ENCODE results near the gene HEATR5B. TPM values are rescaled to one million over a fixed set of nuclear protein-coding genes. Genes with fewer than 3 reads are reported as not detected.
"Not testable (repeated sequence)": the region's sequence is repeated elsewhere in the genome, so short reads cannot be mapped to it uniquely, and the experiment has no call there.

The HEATR5B gene
- total and polyA plus RNA-seq, 2 donors from 2014 or later = 4.4 to 20.5 TPM

DNA sequence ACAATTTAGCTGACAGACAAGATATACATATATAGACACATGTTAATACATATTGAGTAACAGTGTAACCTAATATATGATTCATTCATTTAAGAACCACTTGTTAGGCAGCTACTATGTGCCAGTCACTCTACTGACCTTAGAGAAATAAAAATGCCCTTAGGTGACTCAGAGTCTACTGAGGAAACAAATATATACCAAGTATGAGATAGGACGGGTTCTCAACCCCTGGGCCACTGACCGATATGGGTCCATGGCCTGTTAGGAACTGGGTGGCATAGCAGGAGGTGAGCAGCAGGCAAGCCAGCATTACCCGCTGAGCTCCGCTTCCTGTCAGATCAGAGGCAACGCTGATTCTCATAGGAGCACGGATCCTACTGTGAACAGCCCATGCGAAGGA, 132.6 kb downstream of the HEATR5B start:
- FAIRE-seq (no peak), DNase-seq (no peak)
- H3K9ac ChIP-seq (ENCODE audit: low read length in 3 of 3) = no peak overlapping the region
- H3K27me3 ChIP-seq (ENCODE audit: control insufficient read depth, insufficient read depth, low read length) = no peaks in the 10 kb centered on the region
- no peaks in the 10 kb centered on the region for H3K36me3 ChIP-seq (ENCODE audit: control insufficient read depth in 2 of 3, insufficient read depth in 3 of 3, low read length in 3 of 3)
- H3K4me1 ChIP-seq (ENCODE audit: control insufficient read depth in 2 of 3, insufficient read depth in 2 of 3, low read depth in 1 of 3, low read length in 3 of 3) = peaks cover 0 to 12% (median 5%) of the 10 kb centered on the region in 3 donors
- intact Hi-C loops (cut with DNase I) = no loop called here
- no peak for TF ChIP-seq CTCF (IDR thresholded peaks at IDR 0.05; ENCODE audit: borderline replicate concordance, extremely low read depth, insufficient read depth)
- peak overlapping the region; percentile 44 to 70 for H3K27ac ChIP-seq (ENCODE audit: low read depth in 2 of 2, low read length in 2 of 2)
- no peak overlapping the region for H3K4me3 ChIP-seq (ENCODE audit: low read length in 3 of 3)
- no peaks in the 10 kb centered on the region for H3K9me3 ChIP-seq (ENCODE audit: control insufficient read depth in 2 of 3, insufficient read depth in 1 of 3, low read length in 3 of 3)

DNA sequence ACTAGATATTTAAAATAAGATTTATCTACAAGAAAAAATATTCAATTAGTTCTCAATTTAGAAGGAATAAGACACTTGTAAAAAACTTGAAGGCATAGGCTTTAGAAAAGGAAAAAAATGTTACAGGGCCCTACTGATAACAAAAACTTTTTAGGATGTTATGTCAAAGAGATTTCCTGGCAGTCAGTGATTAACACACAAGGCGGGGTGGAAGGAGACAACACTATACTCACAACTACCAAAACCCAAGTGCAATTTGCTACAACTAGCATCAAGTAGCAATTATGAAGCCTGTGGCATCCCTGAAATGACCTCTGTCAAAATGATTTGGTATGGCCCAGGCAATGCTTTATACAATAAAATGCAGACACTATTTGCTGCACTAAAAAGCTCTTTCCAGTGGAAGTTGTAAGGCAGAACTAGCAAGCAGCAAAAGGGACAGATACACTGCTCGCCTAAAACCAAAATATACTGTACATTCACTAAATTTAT, 133.1 kb downstream of the HEATR5B start:
- FAIRE-seq = no peak
- TF ChIP-seq CTCF (IDR thresholded peaks at IDR 0.05; ENCODE audit: borderline replicate concordance, extremely low read depth, insufficient read depth) = no peak
- H3K9me3 ChIP-seq (ENCODE audit: control insufficient read depth in 2 of 3, insufficient read depth in 1 of 3, low read length in 3 of 3) = no peaks in the 10 kb centered on the region

GRCh38 chr2:36949845-36950244, 134.3 kb downstream of the HEATR5B start:
- no peak for DNase-seq
- no peak overlapping the region for H3K9ac ChIP-seq (ENCODE audit: low read length in 3 of 3)
- no peak for FAIRE-seq
- no peaks in the 10 kb centered on the region for H3K9me3 ChIP-seq (ENCODE audit: control insufficient read depth in 2 of 3, insufficient read depth in 1 of 3, low read length in 3 of 3)
- no peaks in the 10 kb centered on the region for H3K27me3 ChIP-seq (ENCODE audit: control insufficient read depth, insufficient read depth, low read length)
- H3K4me3 ChIP-seq (ENCODE audit: low read length in 3 of 3) = no peak overlapping the region
- no peak for TF ChIP-seq CTCF (IDR thresholded peaks at IDR 0.05; ENCODE audit: borderline replicate concordance, extremely low read depth, insufficient read depth)
- intact Hi-C loops (cut with DNase I) = no loop called here
- no peaks in the 10 kb centered on the region for H3K36me3 ChIP-seq (ENCODE audit: control insufficient read depth in 2 of 3, insufficient read depth in 3 of 3, low read length in 3 of 3)
- peaks cover 0 to 12% (median 5%) of the 10 kb centered on the region in 3 donors for H3K4me1 ChIP-seq (ENCODE audit: control insufficient read depth in 2 of 3, insufficient read depth in 2 of 3, low read depth in 1 of 3, low read length in 3 of 3)
- no peak overlapping the region for H3K27ac ChIP-seq (ENCODE audit: low read depth in 2 of 2, low read length in 2 of 2)

More for the DNA sequence above, 133.1 kb downstream of the HEATR5B start:
- DNase-seq = no peak
- Histone ChIP-seq H3K4me1 (ENCODE audit: control insufficient read depth in 2 of 3, insufficient read depth in 2 of 3, low read depth in 1 of 3, low read length in 3 of 3) (peaks cover 0 to 12% (median 5%) of the 10 kb centered on the region in 3 donors), H3K36me3 (ENCODE audit: control insufficient read depth in 2 of 3, insufficient read depth in 3 of 3, low read length in 3 of 3) (no peaks in the 10 kb centered on the region), H3K9ac (ENCODE audit: low read length in 3 of 3) (no peak overlapping the region), H3K27ac (ENCODE audit: low read depth in 2 of 2, low read length in 2 of 2) (peak overlapping the region in 1 of 2 donors; percentile 12), H3K4me3 (ENCODE audit: low read length in 3 of 3) (no peak overlapping the region), H3K27me3 (ENCODE audit: control insufficient read depth, insufficient read depth, low read length) (no peaks in the 10 kb centered on the region)
- intact Hi-C loops (cut with DNase I) = no loop called here

DNA sequence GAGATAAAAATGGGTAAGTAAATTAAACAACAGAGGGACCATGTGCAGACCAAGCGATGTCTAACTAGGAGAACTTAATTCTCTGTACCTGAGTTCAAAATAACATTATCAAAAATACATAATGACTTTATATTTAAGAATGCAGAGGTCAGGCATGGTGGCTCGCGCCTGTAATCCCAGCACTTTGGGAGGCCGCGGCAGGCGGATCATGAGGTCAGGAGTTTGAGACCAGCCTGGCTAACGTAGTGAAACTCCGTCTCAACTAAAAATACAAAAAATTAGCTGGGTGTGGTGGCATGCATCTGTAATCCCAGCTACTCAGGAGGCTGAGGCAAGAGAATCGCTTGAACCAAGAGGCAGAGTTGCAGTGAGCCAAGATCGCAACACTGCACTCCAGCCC, 138.9 kb downstream of the HEATR5B start:
- H3K27me3 ChIP-seq (ENCODE audit: control insufficient read depth, insufficient read depth, low read length); H3K27ac ChIP-seq (ENCODE audit: low read depth in 2 of 2, low read length in 2 of 2); H3K9ac ChIP-seq (ENCODE audit: low read length in 3 of 3); H3K36me3 ChIP-seq (ENCODE audit: control insufficient read depth in 2 of 3, insufficient read depth in 3 of 3, low read length in 3 of 3); H3K4me3 ChIP-seq (ENCODE audit: low read length in 3 of 3); DNase-seq; H3K9me3 ChIP-seq (ENCODE audit: control insufficient read depth in 2 of 3, insufficient read depth in 1 of 3, low read length in 3 of 3); FAIRE-seq; H3K4me1 ChIP-seq (ENCODE audit: control insufficient read depth in 2 of 3, insufficient read depth in 2 of 3, low read depth in 1 of 3, low read length in 3 of 3); intact Hi-C loops (cut with DNase I): not testable (repeated sequence)

Data from kidney (tissue), 14 donors.